NB4 (cell line): ENCODE results near the gene LRRK1.

Source experiments
- POLR2A ChIP-seq: IDR thresholded peaks from 2 replicates; pipeline ENCODE4 v1.6.1; 2011; ENCODE audit warnings: mild to moderate bottlenecking; ENCODE audit not compliant: insufficient read length; ENCODE audit errors: extremely low read depth
- TF ChIP-seq, protein P1 (sequence below): IDR thresholded peaks from one replicate; pipeline ENCODE4 v1.5.1; 2012; ENCODE audit warnings: low read depth, low read length

DNA sequence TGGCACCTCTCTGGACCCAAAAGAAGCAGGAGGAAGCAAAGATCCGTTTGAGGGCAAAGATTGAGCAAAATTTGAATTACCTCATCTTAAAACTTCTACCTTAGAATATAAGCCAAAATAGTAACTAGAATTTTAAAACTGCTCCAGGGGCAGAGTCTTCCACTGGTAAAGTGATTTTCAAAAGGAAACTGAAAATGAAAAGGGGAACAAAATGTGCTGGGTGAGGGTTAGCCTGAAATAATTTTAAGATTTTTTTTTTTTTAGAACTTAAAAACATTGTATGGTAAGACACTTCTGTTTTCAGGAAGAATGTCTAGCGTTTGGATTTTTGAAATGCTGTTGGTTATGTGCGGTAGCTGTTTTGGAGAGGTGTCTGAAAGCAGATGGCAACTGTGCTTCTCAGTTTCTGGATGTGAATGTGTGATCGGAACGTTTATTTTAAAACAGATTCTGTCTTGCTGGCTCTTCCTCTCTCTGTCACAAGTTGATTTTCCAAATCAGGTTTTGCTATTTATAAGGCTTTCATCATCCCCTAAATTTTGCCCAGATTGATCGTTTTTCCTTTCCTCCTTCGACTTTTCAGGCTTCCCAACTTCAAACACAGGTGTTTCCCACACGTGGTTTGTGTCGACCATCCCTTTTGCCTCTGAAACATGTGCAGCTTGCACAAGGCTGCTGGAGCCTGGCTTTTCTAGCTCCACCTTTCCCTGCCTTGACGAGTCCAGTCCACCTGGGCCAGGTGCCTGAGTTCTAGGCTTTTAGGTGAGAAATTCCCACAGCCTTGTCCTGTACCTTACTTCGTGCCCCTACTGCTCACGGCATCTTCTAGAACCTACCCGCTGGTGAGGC, 3.3 kb downstream of the LRRK1 start:
- TF ChIP-seq, protein P1, sequence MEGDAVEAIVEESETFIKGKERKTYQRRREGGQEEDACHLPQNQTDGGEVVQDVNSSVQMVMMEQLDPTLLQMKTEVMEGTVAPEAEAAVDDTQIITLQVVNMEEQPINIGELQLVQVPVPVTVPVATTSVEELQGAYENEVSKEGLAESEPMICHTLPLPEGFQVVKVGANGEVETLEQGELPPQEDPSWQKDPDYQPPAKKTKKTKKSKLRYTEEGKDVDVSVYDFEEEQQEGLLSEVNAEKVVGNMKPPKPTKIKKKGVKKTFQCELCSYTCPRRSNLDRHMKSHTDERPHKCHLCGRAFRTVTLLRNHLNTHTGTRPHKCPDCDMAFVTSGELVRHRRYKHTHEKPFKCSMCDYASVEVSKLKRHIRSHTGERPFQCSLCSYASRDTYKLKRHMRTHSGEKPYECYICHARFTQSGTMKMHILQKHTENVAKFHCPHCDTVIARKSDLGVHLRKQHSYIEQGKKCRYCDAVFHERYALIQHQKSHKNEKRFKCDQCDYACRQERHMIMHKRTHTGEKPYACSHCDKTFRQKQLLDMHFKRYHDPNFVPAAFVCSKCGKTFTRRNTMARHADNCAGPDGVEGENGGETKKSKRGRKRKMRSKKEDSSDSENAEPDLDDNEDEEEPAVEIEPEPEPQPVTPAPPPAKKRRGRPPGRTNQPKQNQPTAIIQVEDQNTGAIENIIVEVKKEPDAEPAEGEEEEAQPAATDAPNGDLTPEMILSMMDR: no peak
- TF ChIP-seq POLR2A: no peak
